Colonic mucosa (tissue), 4 donors: ENCODE measurements around the gene ASL. TPM values are rescaled to one million over a fixed set of nuclear protein-coding genes. Genes with fewer than 3 reads are reported as not detected.

Experiments used
- DNase-seq: peaks from one replicate; pipeline ENCODE4 v3.0.0-alpha.2; 2020
- H3K27ac ChIP-seq: fragments of 200-600 bp; one replicate; pipeline ENCODE4 v1.8.0; 2021
- H3K27me3 ChIP-seq: fragments of 200-600 bp; one replicate; pipeline ENCODE4 v1.8.0; 2021
- H3K36me3 ChIP-seq: fragments of 200-600 bp; one replicate; pipeline ENCODE4 v1.8.0; 2021
- H3K4me1 ChIP-seq: fragments of 200-600 bp; one replicate; pipeline ENCODE4 v1.8.0; 2021; ENCODE audit warnings: mild to moderate bottlenecking
- H3K4me3 ChIP-seq: fragments of 200-600 bp; one replicate; pipeline ENCODE4 v1.8.0; 2021
- H3K9ac ChIP-seq, 2 donors: one replicate each; pipeline ENCODE4 v1.7.0; 2013; ENCODE audit warnings: control low read depth in 2 of 2, low read depth in 2 of 2, low read length in 2 of 2
- H3K9me3 ChIP-seq: fragments of 200-600 bp; one replicate; pipeline ENCODE4 v1.8.0; 2021
- intact Hi-C: fragments of 100-400 bp; cut with DNase I; formaldehyde crosslinking; loops from one replicate; pipeline ENCODE4 v1.14.1; 2022
- total RNA-seq, 2 donors: library from RNA; stranded (reverse); fragmentation: NEBNext Ultra II Directional in 1 of 2; extraction: Animal tissue kit (Norgen Biotek cat#: 25700) in 1 of 2; gene quantifications; one replicate each; pipeline ENCODE4 v1.2.1, GENCODE V29; 2021
- TF ChIP-seq, protein P1 (sequence below): fragments of 200-600 bp; IDR thresholded peaks from one replicate; pipeline ENCODE4 v1.8.0; 2022; ENCODE audit warnings: antibody characterized with exemption, mild to moderate bottlenecking
- donor health status: healthy.
- donor health status: DM: no; HTN: no; CAD: no.
- donor health status: DM: no; HTN: no; CAD: no.

ASL gene
- total RNA-seq, 2 donors from 2014 or later: 134 to 144 TPM

- TF ChIP-seq, protein P1, sequence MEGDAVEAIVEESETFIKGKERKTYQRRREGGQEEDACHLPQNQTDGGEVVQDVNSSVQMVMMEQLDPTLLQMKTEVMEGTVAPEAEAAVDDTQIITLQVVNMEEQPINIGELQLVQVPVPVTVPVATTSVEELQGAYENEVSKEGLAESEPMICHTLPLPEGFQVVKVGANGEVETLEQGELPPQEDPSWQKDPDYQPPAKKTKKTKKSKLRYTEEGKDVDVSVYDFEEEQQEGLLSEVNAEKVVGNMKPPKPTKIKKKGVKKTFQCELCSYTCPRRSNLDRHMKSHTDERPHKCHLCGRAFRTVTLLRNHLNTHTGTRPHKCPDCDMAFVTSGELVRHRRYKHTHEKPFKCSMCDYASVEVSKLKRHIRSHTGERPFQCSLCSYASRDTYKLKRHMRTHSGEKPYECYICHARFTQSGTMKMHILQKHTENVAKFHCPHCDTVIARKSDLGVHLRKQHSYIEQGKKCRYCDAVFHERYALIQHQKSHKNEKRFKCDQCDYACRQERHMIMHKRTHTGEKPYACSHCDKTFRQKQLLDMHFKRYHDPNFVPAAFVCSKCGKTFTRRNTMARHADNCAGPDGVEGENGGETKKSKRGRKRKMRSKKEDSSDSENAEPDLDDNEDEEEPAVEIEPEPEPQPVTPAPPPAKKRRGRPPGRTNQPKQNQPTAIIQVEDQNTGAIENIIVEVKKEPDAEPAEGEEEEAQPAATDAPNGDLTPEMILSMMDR: no peak
- DNase-seq: no peak
- H3K9me3 ChIP-seq: no peaks in the 10 kb centered on the region
- intact Hi-C loops: no loop called here
- H3K27ac ChIP-seq: no peak overlapping the region
- H3K9ac ChIP-seq: no peak overlapping the region
- H3K4me1 ChIP-seq: no peaks in the 10 kb centered on the region
- H3K36me3 ChIP-seq: peaks cover 10% of the 10 kb centered on the region
- no peaks in the 10 kb centered on the region for H3K27me3 ChIP-seq
- H3K4me3 ChIP-seq: no peak overlapping the region
Measured at GRCh38 chr7:66142334-66142733, 66.7 kb downstream of the ASL start.

DNA sequence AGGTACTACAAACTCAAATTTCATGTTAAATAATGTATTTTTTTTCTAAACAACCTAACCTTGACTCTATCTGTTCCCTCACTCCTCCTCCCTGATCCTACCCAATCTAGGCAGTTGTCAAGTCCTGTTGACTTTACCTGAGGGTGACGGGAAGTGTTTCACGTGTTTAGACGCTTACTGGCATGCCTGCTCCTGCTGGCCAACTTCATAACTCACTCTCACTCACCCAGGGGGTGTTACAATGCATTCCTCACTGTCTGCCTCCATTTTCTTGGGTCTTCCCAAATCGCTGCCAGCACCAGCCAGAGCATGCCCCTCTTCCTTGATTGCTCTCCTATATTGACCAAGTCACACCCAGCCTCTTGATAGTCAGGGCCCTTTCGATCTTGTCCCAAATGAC lies 67.4 kb downstream of the ASL start:
- H3K9ac ChIP-seq: no peak overlapping the region
- H3K4me1 ChIP-seq: no peaks in the 10 kb centered on the region
- H3K27me3 ChIP-seq: no peaks in the 10 kb centered on the region
- H3K4me3 ChIP-seq: no peak overlapping the region
- TF ChIP-seq, protein P1: no peak
- peaks cover 10% of the 10 kb centered on the region for H3K36me3 ChIP-seq
- H3K9me3 ChIP-seq: no peaks in the 10 kb centered on the region
- no peak for DNase-seq
- no peak overlapping the region for H3K27ac ChIP-seq
- intact Hi-C loops: no loop called here

Other genes starting within 250 kb of the ASL start
- gene VKORC1L1, start 202.7 kb upstream of the ASL start, total RNA-seq: 10 to 100 TPM; 21.3 to 26.0 TPM
- 10 to 100 TPM; 63.7 to 80.0 TPM for gene GUSB, start 93.6 kb upstream of the ASL start, total RNA-seq
- 10 to 100 TPM; 33.0 to 34.4 TPM for gene CRCP, start 39.0 kb downstream of the ASL start, total RNA-seq
- gene TPST1, start 129.5 kb downstream of the ASL start, total RNA-seq: 1 to 10 TPM; 3.6 to 6.1 TPM